ENCODE results near the gene FAAP100. TPM values are rescaled to one million over a fixed set of nuclear protein-coding genes. Genes with fewer than 3 reads are reported as not detected.

Gene FAAP100
- total RNA-seq, 4 donors from 2014 or later, result 14.4 to 27.9 (median 15.6) TPM

DNA sequence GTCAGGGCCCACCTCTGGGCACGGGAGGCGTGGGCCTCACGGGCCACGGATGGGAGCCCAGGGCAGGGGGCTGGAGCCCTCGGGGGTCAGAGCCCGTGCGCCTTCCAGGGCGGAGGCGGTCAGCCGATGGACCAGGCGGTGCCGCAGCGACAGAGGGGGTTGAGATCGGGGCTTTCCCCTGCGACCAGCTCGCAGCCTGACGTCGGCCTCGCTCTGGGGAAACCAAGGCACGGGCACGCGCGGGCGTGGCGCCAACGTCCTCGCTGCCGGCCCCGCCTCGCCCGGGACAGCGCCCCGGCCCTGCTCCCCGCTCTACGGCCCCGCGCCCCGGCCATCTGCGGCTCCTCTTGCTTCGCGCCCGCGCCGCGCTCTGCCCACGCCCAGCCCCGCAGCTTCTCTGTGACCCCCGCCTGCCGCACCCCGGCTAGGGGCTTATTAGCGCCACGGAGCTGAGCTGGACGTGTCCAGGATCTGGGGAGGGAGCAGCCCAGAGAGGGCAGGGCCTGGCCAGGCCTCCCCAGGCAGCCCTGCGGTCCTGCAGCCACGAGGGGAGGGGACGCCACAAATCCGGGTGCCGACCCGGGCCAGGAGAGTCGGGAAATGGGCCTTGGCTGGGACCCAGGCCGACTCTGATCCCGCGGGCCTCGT, 53.1 kb downstream of the FAAP100 start:
- intact Hi-C loops (cut with DNase I; ENCODE audit: low total_unique reads) (no loop called here), in situ Hi-C loops (cut with MboI; ENCODE audit: low sequenced_read_pairs in 4 of 4) (loop anchor here in 1 of 4 donors (25.0 kb wide), 1 partner anchor 237 kb away; no protein-coding TSS in a partner anchor)
- Histone ChIP-seq H3K4me3 (no peak overlapping the region), H3K36me3 (no peaks in the 10 kb centered on the region), H3K27ac (no peak overlapping the region), H3K27me3 (no peaks in the 10 kb centered on the region), H3K9me3 (no peaks in the 10 kb centered on the region), H3K4me1 (no peaks in the 10 kb centered on the region)
- no peak for ATAC-seq
- no peak for DNase-seq
- TF ChIP-seq, protein P1, sequence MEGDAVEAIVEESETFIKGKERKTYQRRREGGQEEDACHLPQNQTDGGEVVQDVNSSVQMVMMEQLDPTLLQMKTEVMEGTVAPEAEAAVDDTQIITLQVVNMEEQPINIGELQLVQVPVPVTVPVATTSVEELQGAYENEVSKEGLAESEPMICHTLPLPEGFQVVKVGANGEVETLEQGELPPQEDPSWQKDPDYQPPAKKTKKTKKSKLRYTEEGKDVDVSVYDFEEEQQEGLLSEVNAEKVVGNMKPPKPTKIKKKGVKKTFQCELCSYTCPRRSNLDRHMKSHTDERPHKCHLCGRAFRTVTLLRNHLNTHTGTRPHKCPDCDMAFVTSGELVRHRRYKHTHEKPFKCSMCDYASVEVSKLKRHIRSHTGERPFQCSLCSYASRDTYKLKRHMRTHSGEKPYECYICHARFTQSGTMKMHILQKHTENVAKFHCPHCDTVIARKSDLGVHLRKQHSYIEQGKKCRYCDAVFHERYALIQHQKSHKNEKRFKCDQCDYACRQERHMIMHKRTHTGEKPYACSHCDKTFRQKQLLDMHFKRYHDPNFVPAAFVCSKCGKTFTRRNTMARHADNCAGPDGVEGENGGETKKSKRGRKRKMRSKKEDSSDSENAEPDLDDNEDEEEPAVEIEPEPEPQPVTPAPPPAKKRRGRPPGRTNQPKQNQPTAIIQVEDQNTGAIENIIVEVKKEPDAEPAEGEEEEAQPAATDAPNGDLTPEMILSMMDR (IDR thresholded peaks at IDR 0.05 in 4 of 5, conservative IDR thresholded peaks at IDR 0.05 in 1 of 5), result no peak

DNA sequence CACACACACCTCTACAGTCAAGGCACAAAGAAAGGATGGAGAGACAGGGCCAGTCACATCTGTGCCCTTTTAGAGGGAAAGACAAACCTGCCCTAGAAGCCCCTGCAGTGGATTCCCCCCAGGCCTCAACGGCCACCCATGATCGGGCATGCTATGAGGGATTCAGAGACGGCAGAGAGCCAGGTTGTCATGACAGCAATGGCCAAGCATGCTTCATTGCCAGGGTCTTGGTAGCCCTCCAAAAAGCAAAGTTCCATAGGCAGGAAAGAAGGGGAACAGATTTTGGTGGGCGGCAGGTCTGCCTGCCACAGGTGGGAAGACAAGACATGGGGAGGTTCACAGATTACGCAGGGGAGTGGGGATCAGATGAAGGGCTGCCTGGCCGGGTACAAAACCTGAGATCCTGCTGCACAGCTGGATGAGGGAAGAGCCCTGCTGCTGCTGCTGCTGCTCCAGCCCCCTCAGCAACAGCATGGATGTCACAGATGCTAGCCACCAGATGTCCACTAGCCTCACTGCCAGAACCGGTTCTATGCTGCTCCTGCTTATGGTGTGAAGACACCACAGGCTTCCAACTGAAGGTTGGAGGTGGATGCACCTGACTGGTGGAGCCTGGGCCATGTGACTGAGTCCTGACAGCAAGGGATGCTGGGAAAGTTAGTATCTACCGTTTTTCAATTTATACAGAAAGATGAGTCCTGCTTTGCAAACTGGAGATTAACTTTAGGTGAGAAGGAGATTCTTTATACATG, 57.4 kb downstream of the FAAP100 start:
- Histone ChIP-seq H3K36me3 (no peaks in the 10 kb centered on the region), H3K9me3 (no peaks in the 10 kb centered on the region), H3K4me3 (no peak overlapping the region), H3K27me3 (no peaks in the 10 kb centered on the region), H3K4me1 (no peaks in the 10 kb centered on the region), H3K27ac (no peak overlapping the region)
- TF ChIP-seq, protein P1 (IDR thresholded peaks at IDR 0.05 in 4 of 5, conservative IDR thresholded peaks at IDR 0.05 in 1 of 5), result no peak
- no peak for TF ChIP-seq POLR2A (IDR thresholded peaks at IDR 0.05)
- no peak for ATAC-seq
- intact Hi-C loops (cut with DNase I; ENCODE audit: low total_unique reads), result no loop called here
- in situ Hi-C loops (cut with MboI; ENCODE audit: low sequenced_read_pairs in 4 of 4), result loop anchor here in 1 of 4 donors (25.0 kb wide), 1 partner anchor 233 kb away; no protein-coding TSS in a partner anchor
- DNase-seq, result no peak

DNA sequence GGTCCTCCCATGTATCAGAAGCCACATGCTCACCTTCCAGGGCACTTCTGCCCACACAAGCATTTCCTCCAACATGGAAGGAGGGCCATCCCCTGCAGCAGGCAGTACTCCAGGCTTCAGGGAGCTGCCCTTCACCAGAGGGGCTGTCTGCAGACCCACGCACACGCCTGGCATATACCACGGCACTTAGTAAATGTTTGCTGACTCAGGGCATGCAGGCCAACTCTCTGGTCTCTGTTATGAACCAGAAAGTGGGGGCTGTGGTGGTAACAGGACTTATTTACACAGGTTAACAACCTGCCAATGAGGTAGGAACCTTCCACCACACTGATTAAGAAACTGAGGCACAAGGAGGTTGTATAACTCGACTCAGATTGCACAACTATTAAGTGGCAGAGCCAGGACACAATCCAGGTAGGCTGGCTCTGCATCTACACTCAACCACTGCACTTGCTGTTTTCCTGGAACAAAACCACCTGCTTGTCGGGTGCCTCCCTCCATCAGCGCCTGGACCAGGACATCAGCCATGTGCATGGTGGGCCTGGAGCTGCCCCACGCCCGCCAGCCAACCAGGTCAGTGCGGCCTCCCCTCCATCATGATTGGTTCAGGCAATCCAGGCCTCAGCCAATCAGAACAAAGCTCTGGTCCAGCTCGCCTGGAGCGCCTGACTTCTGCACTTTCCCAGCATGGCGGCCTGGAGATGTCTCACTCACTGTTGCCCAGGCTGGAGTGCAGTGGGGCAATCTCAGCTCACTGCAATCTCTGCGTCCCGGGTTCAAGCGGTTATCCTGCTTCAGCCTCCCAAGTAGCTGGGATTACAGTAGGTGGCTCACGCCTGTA, 58.7 kb downstream of the FAAP100 start:
- TF ChIP-seq POLR2A (IDR thresholded peaks at IDR 0.05), result no peak
- TF ChIP-seq, protein P1 (IDR thresholded peaks at IDR 0.05 in 4 of 5, conservative IDR thresholded peaks at IDR 0.05 in 1 of 5), result no peak
- intact Hi-C loops (cut with DNase I; ENCODE audit: low total_unique reads) (no loop called here), in situ Hi-C loops (cut with MboI; ENCODE audit: low sequenced_read_pairs in 4 of 4) (loop anchor here in 1 of 4 donors (25.0 kb wide), 1 partner anchor 231 kb away; no protein-coding TSS in a partner anchor)
- Histone ChIP-seq H3K27me3 (no peaks in the 10 kb centered on the region), H3K27ac (no peak overlapping the region), H3K9me3 (no peaks in the 10 kb centered on the region), H3K4me3 (no peak overlapping the region), H3K4me1 (peaks cover 3 to 6% of the 10 kb centered on the region in 2 donors), H3K36me3 (no peaks in the 10 kb centered on the region)
- ATAC-seq, result no peak
- no peak for DNase-seq

DNA sequence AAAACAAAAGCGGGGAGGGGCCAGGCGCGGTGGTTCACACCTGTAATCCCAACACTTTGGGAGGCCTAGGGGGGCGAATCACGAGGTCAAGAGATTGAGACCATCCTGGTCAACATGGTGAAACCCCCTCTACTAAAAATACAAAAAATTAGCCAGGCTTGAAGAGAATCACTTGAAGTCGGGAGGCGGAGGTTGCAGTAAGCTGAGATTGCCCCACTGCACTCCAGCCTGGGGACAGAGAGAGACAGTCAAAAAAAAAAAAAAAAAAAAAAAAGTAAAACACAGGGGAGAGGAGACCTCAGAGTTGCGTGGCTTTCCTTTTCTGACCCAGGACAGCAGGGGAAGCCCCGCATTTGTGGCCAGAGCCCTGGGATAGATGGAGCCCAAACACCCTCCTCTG, 59.4 kb downstream of the FAAP100 start:
- Histone ChIP-seq H3K27me3 (no peaks in the 10 kb centered on the region), H3K36me3 (no peaks in the 10 kb centered on the region), H3K9me3 (no peaks in the 10 kb centered on the region), H3K4me1 (peaks cover 4 to 10% of the 10 kb centered on the region in 2 donors), H3K4me3 (no peak overlapping the region), H3K27ac (no peak overlapping the region)
- DNase-seq (no peak), ATAC-seq (no peak)
- intact Hi-C loops (cut with DNase I; ENCODE audit: low total_unique reads) (no loop called here), in situ Hi-C loops (cut with MboI; ENCODE audit: low sequenced_read_pairs in 4 of 4) (loop anchor here in 1 of 4 donors (25.0 kb wide), 1 partner anchor 230 kb away; no protein-coding TSS in a partner anchor)
- TF ChIP-seq, protein P1 (IDR thresholded peaks at IDR 0.05 in 4 of 5, conservative IDR thresholded peaks at IDR 0.05 in 1 of 5), result no peak
- TF ChIP-seq POLR2A (IDR thresholded peaks at IDR 0.05), result no peak
